Karpas-422 (cell line): ENCODE measurements around the gene SNTG2. TPM values are rescaled to one million over a fixed set of nuclear protein-coding genes. Genes with fewer than 3 reads are reported as not detected.

Experiments used
- DNase-seq: peaks from one replicate; pipeline ENCODE4 v3.0.0-alpha.2; 2015
- H2AFZ ChIP-seq: fragments of 200-600 bp; sonication (generic); 2 replicates; pipeline ENCODE4 v1.6.1; 2014; ENCODE audit warnings: antibody characterized with exemption, low read length, mixed read lengths
- H3K27ac ChIP-seq: fragments of 200-600 bp; sonication (generic); 2 replicates; pipeline ENCODE4 v1.5.1; 2014; ENCODE audit warnings: mild to moderate bottlenecking, low read length, moderate library complexity
- H3K27me3 ChIP-seq: fragments of 200-600 bp; sonication (generic); 2 replicates; pipeline ENCODE4 v1.6.1; 2014; ENCODE audit warnings: low read length, mixed read lengths
- H3K36me3 ChIP-seq: fragments of 200-600 bp; sonication (generic); 2 replicates; pipeline ENCODE4 v1.6.1; 2014; ENCODE audit warnings: low read length, mixed read lengths; ENCODE audit not compliant: insufficient read depth
- H3K4me1 ChIP-seq: fragments of 200-600 bp; sonication (generic); 2 replicates; pipeline ENCODE4 v1.6.1; 2014; ENCODE audit warnings: mild to moderate bottlenecking, low read length, mixed read lengths
- H3K4me2 ChIP-seq: fragments of 200-600 bp; sonication (generic); 2 replicates; pipeline ENCODE4 v1.6.1; 2014; ENCODE audit warnings: low read length, low read depth, mild to moderate bottlenecking; ENCODE audit not compliant: poor library complexity, severe bottlenecking
- H3K4me3 ChIP-seq: fragments of 200-600 bp; sonication (generic); 2 replicates; pipeline ENCODE4 v1.5.1; 2014; ENCODE audit warnings: mild to moderate bottlenecking, antibody characterized with exemption, low read length, mixed read lengths
- H3K79me2 ChIP-seq: fragments of 200-600 bp; sonication (generic); 2 replicates; pipeline ENCODE4 v1.6.1; 2014; ENCODE audit warnings: mild to moderate bottlenecking, low read length, mixed read lengths
- H3K9ac ChIP-seq: fragments of 200-600 bp; sonication (generic); 2 replicates; pipeline ENCODE4 v1.6.0; 2014; ENCODE audit warnings: low read length
- H3K9me2 ChIP-seq: fragments of 200-600 bp; sonication (generic), shearing (Covaris generic); replicated peaks from 2 replicates; pipeline ENCODE4 v1.6.0; 2014; ENCODE audit warnings: mild to moderate bottlenecking, low read length, moderate library complexity; ENCODE audit not compliant: insufficient read depth
- H3K9me3 ChIP-seq: fragments of 300-700, 200-600 bp; sonication (generic); 2 replicates; pipeline ENCODE4 v1.6.1; 2014; ENCODE audit warnings: low read length, mixed read lengths
- H4K20me1 ChIP-seq: fragments of 200-600 bp; sonication (generic); 2 replicates; pipeline ENCODE4 v1.6.1; 2014; ENCODE audit warnings: mild to moderate bottlenecking, antibody characterized with exemption, low read length, low read depth; ENCODE audit not compliant: insufficient read depth
- total RNA-seq: library from RNA; depleted of rRNA; stranded (reverse); fragments of >200 nt; shearing (Covaris generic); gene quantifications from 2 replicates; pipeline ENCODE4 v1.2.3, GENCODE V29; 2014; ENCODE audit warnings: low replicate concordance

SNTG2 gene
- total RNA-seq, 1 experiment from 2014 or later = not detected

GRCh38 chr2:1020206-1020605 lies 69.6 kb downstream of the SNTG2 start:
- Histone ChIP-seq H3K36me3 (no peaks in the 10 kb centered on the region), H2AFZ (no peak overlapping the region), H3K4me3 (no peak overlapping the region), H3K27ac (no peak overlapping the region), H3K9me3 (no peaks in the 10 kb centered on the region), H3K4me2 (no peak overlapping the region), H4K20me1 (no peaks in the 10 kb centered on the region), H3K4me1 (peaks cover 6% of the 10 kb centered on the region), H3K9me2 (no peaks in the 10 kb centered on the region), H3K9ac (no peak overlapping the region), H3K27me3 (no peaks in the 10 kb centered on the region), H3K79me2 (no peaks in the 10 kb centered on the region)
- peak; percentile 39 for DNase-seq

GRCh38 chr2:1022178-1022577 lies 71.5 kb downstream of the SNTG2 start:
- H3K9me2 ChIP-seq = no peaks in the 10 kb centered on the region
- no peaks in the 10 kb centered on the region for H4K20me1 ChIP-seq
- H3K27me3 ChIP-seq = no peaks in the 10 kb centered on the region
- H3K9me3 ChIP-seq = no peaks in the 10 kb centered on the region
- H3K4me1 ChIP-seq = peaks cover 6% of the 10 kb centered on the region
- no peak overlapping the region for H3K4me3 ChIP-seq
- H3K9ac ChIP-seq = no peak overlapping the region
- H3K79me2 ChIP-seq = no peaks in the 10 kb centered on the region
- no peak overlapping the region for H2AFZ ChIP-seq
- DNase-seq = no peak
- no peak overlapping the region for H3K4me2 ChIP-seq
- H3K27ac ChIP-seq = no peak overlapping the region
- H3K36me3 ChIP-seq = no peaks in the 10 kb centered on the region

- Histone ChIP-seq H3K9me3 (no peaks in the 10 kb centered on the region), H3K79me2 (no peaks in the 10 kb centered on the region), H3K4me2 (no peak overlapping the region), H2AFZ (no peak overlapping the region), H3K4me3 (no peak overlapping the region), H3K4me1 (peaks cover 3% of the 10 kb centered on the region; the same call in 1 of the 2 replicates), H3K9ac (no peak overlapping the region), H3K27me3 (no peaks in the 10 kb centered on the region), H4K20me1 (no peaks in the 10 kb centered on the region), H3K27ac (no peak overlapping the region), H3K36me3 (no peaks in the 10 kb centered on the region), H3K9me2 (no peaks in the 10 kb centered on the region)
- no peak for DNase-seq
These were observed 74.3 kb downstream of the SNTG2 start for GRCh38 chr2:1024981-1025380.

GRCh38 chr2:1026141-1026540 lies 75.5 kb downstream of the SNTG2 start:
- H3K27me3 ChIP-seq = no peaks in the 10 kb centered on the region
- peaks cover 3% of the 10 kb centered on the region; the same call in 1 of the 2 replicates for H3K4me1 ChIP-seq
- no peak overlapping the region for H3K4me2 ChIP-seq
- H2AFZ ChIP-seq = no peak overlapping the region
- DNase-seq = no peak
- no peak overlapping the region for H3K4me3 ChIP-seq
- no peaks in the 10 kb centered on the region for H3K9me2 ChIP-seq
- no peaks in the 10 kb centered on the region for H4K20me1 ChIP-seq
- H3K79me2 ChIP-seq = no peaks in the 10 kb centered on the region
- no peak overlapping the region for H3K27ac ChIP-seq
- no peaks in the 10 kb centered on the region for H3K36me3 ChIP-seq
- H3K9me3 ChIP-seq = no peaks in the 10 kb centered on the region
- no peak overlapping the region for H3K9ac ChIP-seq

- Histone ChIP-seq H3K27me3 (no peaks in the 10 kb centered on the region), H3K4me3 (no peak overlapping the region), H3K4me2 (no peak overlapping the region), H3K9me2 (no peaks in the 10 kb centered on the region), H3K4me1 (peaks cover 3% of the 10 kb centered on the region; the same call in 1 of the 2 replicates), H3K79me2 (no peaks in the 10 kb centered on the region), H4K20me1 (no peaks in the 10 kb centered on the region), H3K9me3 (no peaks in the 10 kb centered on the region), H2AFZ (no peak overlapping the region), H3K27ac (no peak overlapping the region), H3K9ac (no peak overlapping the region), H3K36me3 (no peaks in the 10 kb centered on the region)
- no peak for DNase-seq
These were observed 78.2 kb downstream of the SNTG2 start for GRCh38 chr2:1028831-1029230.

GRCh38 chr2:1032030-1032429 lies 81.4 kb downstream of the SNTG2 start:
- no peak overlapping the region for H3K27ac ChIP-seq
- DNase-seq = no peak
- no peaks in the 10 kb centered on the region for H3K27me3 ChIP-seq
- H3K36me3 ChIP-seq = no peaks in the 10 kb centered on the region
- no peak overlapping the region for H3K4me2 ChIP-seq
- H3K9ac ChIP-seq = no peak overlapping the region
- no peaks in the 10 kb centered on the region for H3K9me2 ChIP-seq
- H3K79me2 ChIP-seq = no peaks in the 10 kb centered on the region
- no peaks in the 10 kb centered on the region for H4K20me1 ChIP-seq
- no peak overlapping the region for H2AFZ ChIP-seq
- no peaks in the 10 kb centered on the region for H3K9me3 ChIP-seq
- H3K4me3 ChIP-seq = no peak overlapping the region
- peaks cover 19% of the 10 kb centered on the region for H3K4me1 ChIP-seq

- H3K4me2 ChIP-seq = no peak overlapping the region
- no peak overlapping the region for H2AFZ ChIP-seq
- H3K27me3 ChIP-seq = no peaks in the 10 kb centered on the region
- no peak overlapping the region for H3K9ac ChIP-seq
- no peaks in the 10 kb centered on the region for H3K36me3 ChIP-seq
- peaks cover 29% of the 10 kb centered on the region for H3K4me1 ChIP-seq
- H3K9me2 ChIP-seq = no peaks in the 10 kb centered on the region
- no peak overlapping the region for H3K27ac ChIP-seq
- no peak overlapping the region for H3K4me3 ChIP-seq
- DNase-seq = no peak
- H3K9me3 ChIP-seq = no peaks in the 10 kb centered on the region
- no peaks in the 10 kb centered on the region for H3K79me2 ChIP-seq
- no peaks in the 10 kb centered on the region for H4K20me1 ChIP-seq
These were observed 82.4 kb downstream of the SNTG2 start for GRCh38 chr2:1033069-1033468.

GRCh38 chr2:1037066-1037465 lies 86.4 kb downstream of the SNTG2 start:
- peak overlapping the region; percentile 27; the same call in 1 of the 2 replicates for H2AFZ ChIP-seq

GRCh38 chr2:1039549-1039948 lies 88.9 kb downstream of the SNTG2 start:
- H4K20me1 ChIP-seq = no peaks in the 10 kb centered on the region
- H3K27ac ChIP-seq = peak overlapping the region; percentile 89
- H3K36me3 ChIP-seq = no peaks in the 10 kb centered on the region
- peaks cover 12% of the 10 kb centered on the region for H3K9me3 ChIP-seq
- H2AFZ ChIP-seq = no peak overlapping the region
- no peaks in the 10 kb centered on the region for H3K79me2 ChIP-seq
- peaks cover 57% of the 10 kb centered on the region for H3K4me1 ChIP-seq
- H3K9ac ChIP-seq = no peak overlapping the region
- H3K4me3 ChIP-seq = 0 out of 2 replicates have a peak overlapping the region, but pooled peaks have one; percentile 19
- DNase-seq = no peak
- H3K4me2 ChIP-seq = peak overlapping the region; percentile 52
- H3K9me2 ChIP-seq = no peaks in the 10 kb centered on the region
- no peaks in the 10 kb centered on the region for H3K27me3 ChIP-seq

More at GRCh38 chr2:1037066-1037465, 86.4 kb downstream of the SNTG2 start:
- Histone ChIP-seq H3K4me3 (peak overlapping the region; percentile 13), H3K27me3 (no peaks in the 10 kb centered on the region), H3K27ac (peak overlapping the region; percentile 89), H3K9ac (peak overlapping the region; percentile 54), H4K20me1 (no peaks in the 10 kb centered on the region), H3K79me2 (no peaks in the 10 kb centered on the region), H3K9me3 (no peaks in the 10 kb centered on the region), H3K36me3 (no peaks in the 10 kb centered on the region), H3K4me2 (peak overlapping the region; percentile 52), H3K9me2 (no peaks in the 10 kb centered on the region), H3K4me1 (peaks cover 57% of the 10 kb centered on the region)
- DNase-seq = no peak
